CD14-positive monocyte (primary cell): ENCODE results near the gene UGT1A6. TPM values are rescaled to one million over a fixed set of nuclear protein-coding genes. Genes with fewer than 3 reads are reported as not detected.

ENCODE experiments used
- DNase-seq, 3 donors: peaks; one replicate each; pipeline ENCODE4 v3.0.0-alpha.2; 2011 to 2022
- H2AFZ ChIP-seq: 2 replicates; pipeline ENCODE4 v1.6.0; 2012; ENCODE audit warnings: mild to moderate bottlenecking, low read depth, low read length, inconsistent platforms; ENCODE audit not compliant: insufficient read depth, poor library complexity, severe bottlenecking
- H3K27ac ChIP-seq, 2 donors: 1 replicate in 1 of 2; 2 replicates in 1 of 2; pipeline ENCODE4 v1.5.1; 2012 to 2013; ENCODE audit warnings: low read length in 2 of 2, control low read depth in 1 of 2, inconsistent platforms in 1 of 2, low read depth in 1 of 2, mild to moderate bottlenecking in 1 of 2
- H3K27me3 ChIP-seq, 2 donors: one replicate each; pipeline versions ENCODE4 v1.6.0 to v1.6.1; 2011 to 2013; ENCODE audit warnings: low read length in 2 of 2; ENCODE audit not compliant: control insufficient read depth in 2 of 2, insufficient read depth in 2 of 2
- H3K36me3 ChIP-seq, 2 donors: replicated peaks in 1 of 2; 1 replicate in 1 of 2; 2 replicates in 1 of 2; pipeline versions ENCODE4 v1.5.1 to v1.6.1; 2012 to 2013; ENCODE audit warnings: low read length in 2 of 2, control low read depth in 1 of 2, inconsistent platforms in 1 of 2, mild to moderate bottlenecking in 1 of 2; ENCODE audit not compliant: insufficient read depth in 2 of 2, control insufficient read depth in 1 of 2
- H3K4me1 ChIP-seq, 2 donors: 1 replicate in 1 of 2; 2 replicates in 1 of 2; pipeline versions ENCODE4 v1.5.1 to v1.6.1; 2012 to 2013; ENCODE audit warnings: low read length in 2 of 2, control low read depth in 1 of 2, inconsistent platforms in 1 of 2, mild to moderate bottlenecking in 1 of 2, moderate library complexity in 1 of 2; ENCODE audit not compliant: insufficient read depth in 2 of 2, control insufficient read depth in 1 of 2
- H3K4me2 ChIP-seq: replicated peaks from 2 replicates; pipeline ENCODE3; 2012; ENCODE audit warnings: low read length, moderate library complexity, mild to moderate bottlenecking; ENCODE audit not compliant: poor library complexity, severe bottlenecking; ENCODE audit errors: extremely low read depth
- H3K4me3 ChIP-seq, 3 experiments: fragments of 200-600 bp in 1 of 3; sonication (generic) in 1 of 3; replicated peaks in 1 of 3; 1 replicate in 2 of 3; 2 replicates in 1 of 3; pipeline ENCODE4 v1.5.1; 2011 to 2013; ENCODE audit warnings: low read length in 3 of 3, mild to moderate bottlenecking in 3 of 3, control low read depth in 2 of 3, low read depth in 2 of 3, inconsistent platforms in 1 of 3, moderate library complexity in 1 of 3
- H3K79me2 ChIP-seq: 2 replicates; pipeline ENCODE4 v1.6.0; 2012; ENCODE audit warnings: mild to moderate bottlenecking, control low read depth, inconsistent platforms, low read length, moderate library complexity; ENCODE audit not compliant: insufficient read depth
- H3K9ac ChIP-seq: 2 replicates; pipeline ENCODE4 v1.6.0; 2017; ENCODE audit warnings: low read length, mild to moderate bottlenecking; ENCODE audit not compliant: insufficient read depth, poor library complexity, severe bottlenecking
- H3K9me3 ChIP-seq, 2 donors: replicated peaks in 1 of 2; 1 replicate in 1 of 2; 2 replicates in 1 of 2; pipeline versions ENCODE4 v1.5.1 to v1.6.1; 2012 to 2013; ENCODE audit warnings: low read length in 2 of 2, control low read depth in 1 of 2; ENCODE audit not compliant: control insufficient read depth in 1 of 2, insufficient read depth in 1 of 2
- H4K20me1 ChIP-seq: 2 replicates; pipeline ENCODE4 v1.6.0; 2012; ENCODE audit warnings: mild to moderate bottlenecking, low read length, control low read depth, moderate library complexity; ENCODE audit not compliant: insufficient read depth
- H3K27ac Mint-ChIP-seq, 7 donors: one replicate each; pipeline ENCODE4 v1.8.0; 2020; ENCODE audit warnings: mild to moderate bottlenecking in 7 of 7, mixed read lengths in 7 of 7, moderate library complexity in 6 of 7, inconsistent platforms in 2 of 7
- H3K27me3 Mint-ChIP-seq, 3 donors: one replicate each; pipeline ENCODE4 v1.8.0; 2021 to 2022; ENCODE audit warnings: low read depth in 3 of 3, mild to moderate bottlenecking in 3 of 3, mixed read lengths in 3 of 3, moderate library complexity in 3 of 3, inconsistent platforms in 1 of 3
- H3K36me3 Mint-ChIP-seq, 2 donors: one replicate each; pipeline ENCODE4 v1.8.0; 2020; ENCODE audit warnings: mixed read lengths in 2 of 2, inconsistent platforms in 1 of 2, mild to moderate bottlenecking in 1 of 2
- H3K4me1 Mint-ChIP-seq: one replicate; pipeline ENCODE4 v1.8.0; 2020; ENCODE audit warnings: mild to moderate bottlenecking, mixed read lengths
- H3K4me3 Mint-ChIP-seq, 2 donors: one replicate each; pipeline ENCODE4 v1.8.0; 2020; ENCODE audit warnings: mild to moderate bottlenecking in 2 of 2, mixed read lengths in 2 of 2, moderate library complexity in 1 of 2
- H3K9me3 Mint-ChIP-seq, 7 donors: one replicate each; pipeline ENCODE4 v1.8.0; 2020 to 2022; ENCODE audit warnings: mixed read lengths in 7 of 7, mild to moderate bottlenecking in 6 of 7, moderate library complexity in 6 of 7, inconsistent platforms in 2 of 7
- CTCF ChIP-seq: fragments of 200-600 bp; IDR thresholded peaks from one replicate; pipeline ENCODE4 v1.8.0; 2022; ENCODE audit warnings: antibody characterized with exemption, mild to moderate bottlenecking
- WGBS: methylation state at CpG from one replicate; pipeline ENCODE4 v1.1.5; 2013; ENCODE audit warnings: missing lambda C conversion rate; ENCODE audit not compliant: insufficient coverage; 5-methylcytosine and 5-hydroxymethylcytosine counted together
- intact Hi-C, 2 donors: fragments of 100-400 bp; cut with micrococcal nuclease; formaldehyde crosslinking; loops; one replicate each; pipeline versions ENCODE4 v1.15.0 to v1.15.1; 2023
- polyA plus RNA-seq, 3 donors: library from polyadenylated mRNA; depleted of rRNA in 1 of 3; unstranded in 2 of 3; stranded (reverse) in 1 of 3; fragments of 300-500 nt in 2 of 3; fragments of >200 nt in 1 of 3; fragmentation: Illumina TruSeq in 2 of 3; gene quantifications; 1 replicate in 2 of 3; 2 replicates in 1 of 3; pipeline ENCODE4 v1.2.3, GENCODE V29; 2012 to 2021

Gene UGT1A6
- polyA plus RNA-seq, 3 donors, result not detected

GRCh38 chr2:233708942-233709341, 16.3 kb downstream of the UGT1A6 start:
- no peak overlapping the region for H3K4me3 ChIP-seq
- H2AFZ ChIP-seq, result no peak overlapping the region
- H3K9me3 Mint-ChIP-seq, result peaks cover 0 to 2% (median 0%) of the 10 kb centered on the region in 7 donors
- no peaks in the 10 kb centered on the region for H3K79me2 ChIP-seq
- DNase-seq, result no peak
- H3K9me3 ChIP-seq, result no peaks in the 10 kb centered on the region
- H3K27me3 ChIP-seq, result no peaks in the 10 kb centered on the region
- no peak overlapping the region for H3K4me2 ChIP-seq
- no peaks in the 10 kb centered on the region for H3K36me3 ChIP-seq
- H3K4me3 Mint-ChIP-seq, result no peak overlapping the region
- H3K4me1 Mint-ChIP-seq, result no peaks in the 10 kb centered on the region
- intact Hi-C loops, result no loop called here
- H4K20me1 ChIP-seq, result no peaks in the 10 kb centered on the region
- no peaks in the 10 kb centered on the region for H3K36me3 Mint-ChIP-seq
- H3K27ac Mint-ChIP-seq, result no peak overlapping the region
- H3K4me1 ChIP-seq, result no peaks in the 10 kb centered on the region
- no peak overlapping the region for H3K9ac ChIP-seq
- WGBS, result 100% methylated on average over 2 of the region's 5 CpGs
- H3K27ac ChIP-seq, result no peak overlapping the region
- H3K27me3 Mint-ChIP-seq, result peaks cover 3 to 5% (median 4%) of the 10 kb centered on the region in 3 donors
- no peak for TF ChIP-seq CTCF

DNA sequence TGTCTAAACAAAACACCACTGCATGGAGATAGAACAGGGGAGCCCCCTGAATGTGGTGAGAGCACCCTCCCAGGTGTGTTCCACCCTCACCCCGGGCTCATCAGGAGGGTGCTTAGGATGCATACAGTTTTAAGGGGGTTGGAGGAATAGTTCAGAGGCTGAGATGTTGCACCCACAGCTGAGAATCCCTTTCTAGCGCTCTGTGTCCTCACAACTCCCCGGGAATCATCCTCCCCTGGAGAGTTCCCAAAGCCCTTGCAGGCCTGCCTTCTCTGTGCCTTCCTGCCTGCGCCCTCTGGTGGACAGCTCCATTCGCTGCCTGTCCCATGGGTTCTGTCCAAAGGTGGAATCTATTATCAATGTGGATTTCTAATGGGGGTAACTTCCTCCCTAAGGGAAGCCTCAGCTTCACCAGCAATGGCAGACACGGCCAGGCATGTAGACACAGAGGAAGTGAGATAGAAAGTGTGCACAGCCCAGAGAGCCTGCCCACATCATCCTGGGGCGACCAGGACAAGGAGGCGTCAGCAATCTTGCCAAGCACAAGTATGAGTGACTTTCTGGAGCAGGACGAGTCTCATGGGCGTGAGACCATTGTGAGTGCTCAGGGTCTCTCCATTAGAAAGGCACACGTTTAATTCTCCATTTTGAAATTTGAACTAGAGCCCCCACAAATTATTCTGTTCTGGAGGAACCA, 18.8 kb downstream of the UGT1A6 start:
- no peaks in the 10 kb centered on the region for H3K4me1 ChIP-seq
- peak; percentile 8 to 34 (median 13) for DNase-seq
- intact Hi-C loops, result no loop called here
- H3K27me3 ChIP-seq, result no peaks in the 10 kb centered on the region
- H3K27ac ChIP-seq, result no peak overlapping the region
- no peak overlapping the region for H3K4me3 ChIP-seq
- Mint-ChIP-seq H3K36me3 (no peaks in the 10 kb centered on the region), H3K9me3 (peaks cover 0 to 2% (median 0%) of the 10 kb centered on the region in 7 donors), H3K4me1 (no peaks in the 10 kb centered on the region), H3K4me3 (no peak overlapping the region), H3K27ac (no peak overlapping the region), H3K27me3 (peaks cover 4 to 7% (median 6%) of the 10 kb centered on the region in 3 donors)
- WGBS, result 66% methylated on average over 6 of the region's 11 CpGs
- no peaks in the 10 kb centered on the region for H3K9me3 ChIP-seq
- H2AFZ ChIP-seq, result no peak overlapping the region
- H3K79me2 ChIP-seq, result no peaks in the 10 kb centered on the region
- H4K20me1 ChIP-seq, result no peaks in the 10 kb centered on the region
- H3K36me3 ChIP-seq, result no peaks in the 10 kb centered on the region
- TF ChIP-seq CTCF, result peak; percentile 91
- no peak overlapping the region for H3K4me2 ChIP-seq
- no peak overlapping the region for H3K9ac ChIP-seq
